ENCODE measurements around the gene GNAT1. TPM values are rescaled to one million over a fixed set of nuclear protein-coding genes. Genes with fewer than 3 reads are reported as not detected.

Gene GNAT1
- total and polyA plus RNA-seq, 8 donors: not detected

DNA sequence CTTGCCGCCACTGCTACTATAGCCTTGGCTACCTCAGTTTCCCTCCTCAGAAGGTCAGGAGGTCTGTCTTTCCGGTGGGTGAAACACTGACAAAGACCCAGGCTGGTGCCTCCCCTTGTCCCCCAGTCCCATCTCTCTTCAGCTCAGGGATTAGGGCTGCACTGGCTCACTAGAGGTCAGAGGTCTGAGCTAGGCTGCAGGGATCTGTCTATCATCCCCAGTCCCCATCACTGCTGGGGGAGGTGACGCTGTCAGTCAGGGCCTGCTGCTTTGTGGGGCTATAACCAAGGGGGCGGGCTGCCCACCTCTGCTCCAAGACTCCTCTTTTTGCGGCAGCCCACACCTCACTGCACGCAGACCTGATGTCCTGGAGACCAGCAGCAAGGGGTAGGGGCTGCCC lies 22.6 kb upstream of the GNAT1 start:
- WGBS, 2 donors: 92% methylated on average over 6 of the region's 6 CpGs
- peaks cover 9 to 22% (median 10%) of the 10 kb centered on the region in 3 donors for H3K4me1 ChIP-seq
- no peak for FAIRE-seq
- H3K36me3 ChIP-seq: no peaks in the 10 kb centered on the region
- no peak overlapping the region for H3K27ac ChIP-seq
- ATAC-seq: no peak
- no peak for TF ChIP-seq CTCF (IDR thresholded peaks at IDR 0.05)
- intact Hi-C loops (cut with DNase I): no loop called here
- no peak for DNase-seq
- no peak overlapping the region for H3K4me3 ChIP-seq
- H3K27me3 ChIP-seq: no peaks in the 10 kb centered on the region
- H3K9me3 ChIP-seq: no peaks in the 10 kb centered on the region

DNA sequence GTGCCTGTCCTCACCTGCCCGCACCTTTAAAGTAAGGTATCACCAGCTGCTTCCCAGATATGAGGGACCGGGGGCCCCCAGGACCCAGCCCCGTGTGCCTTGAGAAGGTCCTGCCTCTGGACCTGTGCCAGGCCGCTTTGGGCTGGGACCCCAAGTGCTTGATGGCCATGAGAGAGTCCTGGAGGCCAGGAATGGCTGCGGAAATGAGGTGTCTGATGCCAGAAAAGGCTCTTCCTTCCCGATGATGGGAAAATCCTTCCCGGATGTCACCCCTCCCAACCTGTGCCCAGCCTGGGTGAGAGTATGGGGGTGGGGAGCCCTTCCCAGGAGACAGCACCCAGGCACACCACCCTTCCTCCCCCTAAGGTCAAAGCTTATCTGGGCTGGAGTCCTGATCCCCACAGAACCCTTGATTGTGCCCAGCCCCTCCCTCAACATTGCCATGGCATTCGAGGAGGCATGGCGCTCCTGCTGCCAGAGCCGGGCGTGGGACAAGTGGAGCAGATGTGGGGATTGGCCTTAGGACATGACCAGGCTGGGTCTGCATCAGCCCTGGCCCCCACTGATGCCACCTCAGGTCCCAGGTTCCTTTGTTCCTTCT lies 22.1 kb upstream of the GNAT1 start:
- ATAC-seq (no peak), DNase-seq (no peak), FAIRE-seq (no peak)
- no peak for TF ChIP-seq CTCF (IDR thresholded peaks at IDR 0.05)
- 85 to 89% methylated on average over 11 of the region's 11 CpGs for WGBS, 2 donors
- intact Hi-C loops (cut with DNase I): no loop called here
- Histone ChIP-seq H3K4me1 (peaks cover 9 to 18% (median 10%) of the 10 kb centered on the region in 3 donors), H3K36me3 (no peaks in the 10 kb centered on the region), H3K4me3 (no peak overlapping the region), H3K27me3 (no peaks in the 10 kb centered on the region), H3K9me3 (no peaks in the 10 kb centered on the region), H3K27ac (peak overlapping the region in 1 of 4 donors; percentile 22)

DNA sequence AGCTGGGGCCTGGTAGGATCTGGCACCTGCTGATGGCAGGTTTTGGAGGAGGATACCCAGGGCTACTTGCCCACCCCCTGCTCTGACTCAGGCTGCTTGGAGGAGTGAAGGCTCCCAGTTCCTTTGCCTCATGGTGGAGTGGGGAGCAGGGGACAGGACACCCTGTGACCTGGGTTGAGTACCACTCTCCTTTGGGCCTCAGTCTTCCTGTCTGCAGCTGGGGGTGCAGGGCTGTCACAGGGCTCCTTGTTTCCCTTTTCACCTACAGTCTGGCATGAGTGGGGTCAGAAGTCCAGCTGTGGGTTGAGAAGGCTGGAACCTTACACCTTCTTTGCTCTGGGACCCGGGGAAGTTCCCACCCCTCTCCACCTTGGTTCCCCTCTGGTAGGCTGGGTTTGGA lies 21.6 kb upstream of the GNAT1 start:
- Histone ChIP-seq H3K4me1 (peaks cover 9 to 17% (median 10%) of the 10 kb centered on the region in 3 donors), H3K36me3 (no peaks in the 10 kb centered on the region), H3K9me3 (no peaks in the 10 kb centered on the region), H3K27me3 (no peaks in the 10 kb centered on the region), H3K4me3 (no peak overlapping the region), H3K27ac (peak overlapping the region in 1 of 4 donors; percentile 22)
- peak in 1 of 6 donors; percentile 43 for DNase-seq
- WGBS, 2 donors: 90 to 94% methylated on average over 1 of the region's 1 CpG
- no peak for ATAC-seq
- FAIRE-seq: no peak
- intact Hi-C loops (cut with DNase I): no loop called here
- TF ChIP-seq CTCF (IDR thresholded peaks at IDR 0.05): no peak

GRCh38 chr3:50170689-50171088 lies 20.7 kb upstream of the GNAT1 start:
- DNase-seq (peak in 1 of 6 donors; percentile 73), ATAC-seq (no peak), FAIRE-seq (no peak)
- intact Hi-C loops (cut with DNase I): no loop called here
- Histone ChIP-seq H3K4me3 (no peak overlapping the region), H3K9me3 (no peaks in the 10 kb centered on the region), H3K27ac (peak overlapping the region in 2 of 4 donors; percentile 13 to 51), H3K27me3 (no peaks in the 10 kb centered on the region), H3K36me3 (no peaks in the 10 kb centered on the region), H3K4me1 (peaks cover 9 to 17% (median 10%) of the 10 kb centered on the region in 3 donors)
- TF ChIP-seq CTCF (IDR thresholded peaks at IDR 0.05): no peak
- 79 to 82% methylated on average over 10 of the region's 10 CpGs for WGBS, 2 donors

DNA sequence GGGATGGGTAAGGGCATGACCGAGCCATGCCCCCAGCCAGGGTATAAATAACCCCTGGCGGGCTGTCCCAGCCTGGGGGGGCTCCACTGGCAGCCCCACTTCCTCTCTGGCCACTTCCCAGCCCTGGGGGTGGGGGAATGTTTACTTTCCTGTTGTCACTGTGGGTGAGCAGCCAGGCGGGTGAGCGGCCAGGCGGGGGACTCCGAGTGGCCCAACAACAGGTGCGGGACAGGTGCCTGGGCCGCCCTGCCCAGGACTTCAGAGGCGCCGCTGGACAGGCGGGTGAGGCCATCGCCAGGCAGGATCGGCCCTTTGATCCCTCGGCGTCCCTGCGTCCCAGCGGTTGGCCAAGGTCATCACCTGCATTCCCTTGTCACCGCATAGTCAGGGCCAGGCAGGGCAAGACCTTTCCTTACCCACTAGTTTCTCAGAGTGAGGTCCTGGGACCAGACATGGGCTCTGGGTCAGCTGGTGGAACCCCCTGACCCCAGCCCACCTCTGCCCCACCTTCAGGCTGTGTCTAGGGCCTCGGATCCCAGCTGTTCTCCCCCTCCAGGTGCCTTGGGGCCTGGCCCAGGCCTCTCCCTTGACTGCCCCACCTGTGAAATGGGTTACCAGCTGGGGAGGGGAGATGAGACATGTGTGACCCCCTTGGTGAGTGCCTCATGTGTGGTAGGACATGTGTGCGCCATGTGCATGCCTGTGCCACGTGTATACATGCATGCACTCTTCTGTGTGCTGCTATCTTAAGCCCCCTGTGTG lies 19.7 kb upstream of the GNAT1 start:
- H3K4me3 ChIP-seq: no peak overlapping the region
- ATAC-seq: peak; percentile 75 to 91 (median 86)
- FAIRE-seq: no peak
- TF ChIP-seq CTCF (IDR thresholded peaks at IDR 0.05): no peak
- intact Hi-C loops (cut with DNase I): no loop called here
- H3K4me1 ChIP-seq: peaks cover 9 to 18% (median 10%) of the 10 kb centered on the region in 3 donors
- DNase-seq: peak; percentile 45 to 86 (median 78)
- H3K27ac ChIP-seq: peak overlapping the region in 3 of 4 donors; percentile 5 to 51 (median 13)
- H3K36me3 ChIP-seq: no peaks in the 10 kb centered on the region
- 27 to 32% methylated on average over 21 of the region's 21 CpGs for WGBS, 2 donors
- H3K27me3 ChIP-seq: no peaks in the 10 kb centered on the region
- H3K9me3 ChIP-seq: no peaks in the 10 kb centered on the region

All from pancreas (tissue), 10 donors.